Measurements from ENCODE around the gene SUDS3.
A peak's percentile ranks its signal among the peaks of the same experiment; 100 is the strongest.
"Not testable (repeated sequence)": the region's sequence is repeated elsewhere in the genome, so short reads cannot be mapped to it uniquely, and the experiment has no call there.

Gene SUDS3

GRCh38 chr12:118376089-118377020, at the start of gene SUDS3:
TSS of gene SUDS3 (plus strand) at chr12:118376555. CDS start at chr12:118376692, 137 bp downstream.
- peak within 1 kb of the TSS; percentile 85 for H3K4me3 ChIP-seq (ENCODE audit: low read depth, low read length)
- DNase-seq (ENCODE audit: low read depth) = no peak

GRCh38 chr12:118326991-118327390, 49.4 kb upstream of the SUDS3 start:
- DNase-seq (ENCODE audit: low read depth) = no peak
- no peak overlapping the region for H3K4me3 ChIP-seq (ENCODE audit: low read depth, low read length)

- no peak overlapping the region for H3K4me3 ChIP-seq (ENCODE audit: low read depth, low read length)
- DNase-seq (ENCODE audit: low read depth) = no peak
Observed at GRCh38 chr12:118327391-118327790, 49.0 kb upstream of the SUDS3 start.

- no peak overlapping the region for H3K4me3 ChIP-seq (ENCODE audit: low read depth, low read length)
- DNase-seq (ENCODE audit: low read depth) = no peak
Observed at GRCh38 chr12:118328486-118329330, 47.6 kb upstream of the SUDS3 start.

- H3K4me3 ChIP-seq (ENCODE audit: low read depth, low read length) = no peak overlapping the region
- DNase-seq (ENCODE audit: low read depth) = no peak
Observed at GRCh38 chr12:118330421-118331018, 45.8 kb upstream of the SUDS3 start.

- no peak overlapping the region for H3K4me3 ChIP-seq (ENCODE audit: low read depth, low read length)
- DNase-seq (ENCODE audit: low read depth) = no peak
Observed at GRCh38 chr12:118332511-118332910, 43.8 kb upstream of the SUDS3 start.

- no peak overlapping the region for H3K4me3 ChIP-seq (ENCODE audit: low read depth, low read length)
- no peak for DNase-seq (ENCODE audit: low read depth)
Observed at GRCh38 chr12:118334241-118334640, 42.1 kb upstream of the SUDS3 start.

- no peak for DNase-seq (ENCODE audit: low read depth)
- no peak overlapping the region for H3K4me3 ChIP-seq (ENCODE audit: low read depth, low read length)
Observed at GRCh38 chr12:118334939-118335567, 41.3 kb upstream of the SUDS3 start.

- DNase-seq (ENCODE audit: low read depth) = no peak
- H3K4me3 ChIP-seq (ENCODE audit: low read depth, low read length) = no peak overlapping the region
Observed at GRCh38 chr12:118336123-118336522, 40.2 kb upstream of the SUDS3 start.

- H3K4me3 ChIP-seq (ENCODE audit: low read depth, low read length) = no peak overlapping the region
- no peak for DNase-seq (ENCODE audit: low read depth)
Observed at GRCh38 chr12:118337194-118337838, 39.0 kb upstream of the SUDS3 start.

GRCh38 chr12:118342090-118342489, 34.3 kb upstream of the SUDS3 start:
- H3K4me3 ChIP-seq (ENCODE audit: low read depth, low read length) = no peak overlapping the region
- no peak for DNase-seq (ENCODE audit: low read depth)

- no peak overlapping the region for H3K4me3 ChIP-seq (ENCODE audit: low read depth, low read length)
- DNase-seq (ENCODE audit: low read depth) = no peak
Observed at GRCh38 chr12:118344829-118345228, 31.5 kb upstream of the SUDS3 start.

- DNase-seq (ENCODE audit: low read depth) = no peak
- no peak overlapping the region for H3K4me3 ChIP-seq (ENCODE audit: low read depth, low read length)
Observed at GRCh38 chr12:118345355-118345754, 31.0 kb upstream of the SUDS3 start.

- no peak overlapping the region for H3K4me3 ChIP-seq (ENCODE audit: low read depth, low read length)
- no peak for DNase-seq (ENCODE audit: low read depth)
Observed at GRCh38 chr12:118346895-118347294, 29.5 kb upstream of the SUDS3 start.

GRCh38 chr12:118347916-118348315, 28.4 kb upstream of the SUDS3 start:
- no peak overlapping the region for H3K4me3 ChIP-seq (ENCODE audit: low read depth, low read length)
- DNase-seq (ENCODE audit: low read depth) = no peak

GRCh38 chr12:118350908-118351559, 25.3 kb upstream of the SUDS3 start:
- no peak overlapping the region for H3K4me3 ChIP-seq (ENCODE audit: low read depth, low read length)
- no peak for DNase-seq (ENCODE audit: low read depth)

GRCh38 chr12:118353721-118354120, 22.6 kb upstream of the SUDS3 start:
- H3K4me3 ChIP-seq (ENCODE audit: low read depth, low read length) = no peak overlapping the region
- DNase-seq (ENCODE audit: low read depth) = no peak

GRCh38 chr12:118354503-118354902, 21.9 kb upstream of the SUDS3 start:
- DNase-seq (ENCODE audit: low read depth); H3K4me3 ChIP-seq (ENCODE audit: low read depth, low read length): not testable (repeated sequence)

- no peak overlapping the region for H3K4me3 ChIP-seq (ENCODE audit: low read depth, low read length)
- DNase-seq (ENCODE audit: low read depth) = no peak
Observed at GRCh38 chr12:118354903-118355302, 21.5 kb upstream of the SUDS3 start.

Data from skeletal muscle cell (primary cell).